Erythroblast (primary cell): ENCODE measurements around the gene C3orf49.

Experiments
- GATA1 ChIP-seq: IDR thresholded peaks from 2 replicates; pipeline ENCODE4 v1.6.1; 2011; ENCODE audit warnings: low read depth, mild to moderate bottlenecking, control low read depth, low read length, moderate library complexity
- POLR2A ChIP-seq: IDR thresholded peaks from 2 replicates; pipeline ENCODE4 v1.6.1; 2011; ENCODE audit warnings: mild to moderate bottlenecking, low read length

DNA sequence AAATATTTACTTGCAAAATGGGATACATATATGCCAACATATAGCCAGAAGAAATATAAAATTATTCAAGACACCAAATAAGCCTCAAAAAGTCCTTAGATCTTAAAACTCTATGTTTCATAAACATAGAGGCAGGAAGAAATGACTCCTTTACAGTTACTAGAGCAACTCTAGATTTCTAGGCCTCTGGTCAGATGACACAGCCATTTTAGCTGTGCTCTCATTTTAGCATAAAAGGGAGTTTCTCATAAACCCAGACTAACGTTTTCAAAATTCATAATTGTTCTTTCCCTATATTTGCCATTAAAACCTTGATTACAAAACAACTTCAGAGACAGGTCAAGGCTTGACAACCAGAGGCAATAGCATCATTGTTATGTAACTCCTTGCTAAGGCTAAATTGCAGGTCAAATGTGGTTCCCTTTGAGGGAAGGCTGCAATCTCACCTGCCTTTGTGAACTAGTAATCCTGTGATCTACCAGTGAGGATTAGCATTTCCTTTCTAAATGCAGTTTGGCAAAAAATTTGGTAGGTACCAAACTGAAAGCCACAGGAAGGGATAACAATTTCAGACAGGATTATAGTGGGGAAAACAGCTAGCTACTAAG lies 36.3 kb downstream of the C3orf49 start:
- TF ChIP-seq POLR2A = no peak
- no peak for TF ChIP-seq GATA1
